GM21367 (cell line): Measurements from ENCODE around the gene HOXA7.

Experiments used
- ATAC-seq: cut with Tn5 transposase; IDR thresholded peaks from one replicate; pipeline ENCODE4 v1.9.1; 2021; ENCODE audit not compliant: unreplicated experiment

HOXA7 gene

GRCh38 chr7:27193335-27194001, 37.0 kb upstream of the HOXA7 start:
- ATAC-seq = no peak

GRCh38 chr7:27192546-27193334, 36.3 kb upstream of the HOXA7 start:
- ATAC-seq = no peak

- no peak for ATAC-seq
These were observed 35.5 kb upstream of the HOXA7 start for GRCh38 chr7:27191833-27192545.

GRCh38 chr7:27191161-27191731, 34.8 kb upstream of the HOXA7 start:
- no peak for ATAC-seq

GRCh38 chr7:27189997-27190748, 33.7 kb upstream of the HOXA7 start:
- ATAC-seq = no peak

- no peak for ATAC-seq
These were observed 33.0 kb upstream of the HOXA7 start for GRCh38 chr7:27189295-27189996.

- ATAC-seq = no peak
These were observed 32.2 kb upstream of the HOXA7 start for GRCh38 chr7:27188386-27189294.

GRCh38 chr7:27187475-27188385, 31.3 kb upstream of the HOXA7 start:
- ATAC-seq = no peak

GRCh38 chr7:27186668-27187474, 30.4 kb upstream of the HOXA7 start:
- ATAC-seq = no peak

- no peak for ATAC-seq
These were observed 29.6 kb upstream of the HOXA7 start for GRCh38 chr7:27185854-27186667.

GRCh38 chr7:27185013-27185853, 28.8 kb upstream of the HOXA7 start, which contains the start of gene HOXA11:
HOXA11 (minus strand) TSS chr7:27185232; CDS start chr7:27185144, 88 bp downstream.
- no peak for ATAC-seq

- no peak for ATAC-seq
These were observed 28.0 kb upstream of the HOXA7 start for GRCh38 chr7:27184337-27185012.

- ATAC-seq = no peak
These were observed 27.3 kb upstream of the HOXA7 start for GRCh38 chr7:27183682-27184336.
